CD4-positive, alpha-beta T cell treated with Interleukin-4 for 1 hour (primary cell): ENCODE data around the gene GPX2.

Experiments
- DNase-seq, 2 donors: peaks; one replicate each; pipeline ENCODE4 v3.0.0-alpha.2; 2020 to 2022

The GPX2 gene

DNA sequence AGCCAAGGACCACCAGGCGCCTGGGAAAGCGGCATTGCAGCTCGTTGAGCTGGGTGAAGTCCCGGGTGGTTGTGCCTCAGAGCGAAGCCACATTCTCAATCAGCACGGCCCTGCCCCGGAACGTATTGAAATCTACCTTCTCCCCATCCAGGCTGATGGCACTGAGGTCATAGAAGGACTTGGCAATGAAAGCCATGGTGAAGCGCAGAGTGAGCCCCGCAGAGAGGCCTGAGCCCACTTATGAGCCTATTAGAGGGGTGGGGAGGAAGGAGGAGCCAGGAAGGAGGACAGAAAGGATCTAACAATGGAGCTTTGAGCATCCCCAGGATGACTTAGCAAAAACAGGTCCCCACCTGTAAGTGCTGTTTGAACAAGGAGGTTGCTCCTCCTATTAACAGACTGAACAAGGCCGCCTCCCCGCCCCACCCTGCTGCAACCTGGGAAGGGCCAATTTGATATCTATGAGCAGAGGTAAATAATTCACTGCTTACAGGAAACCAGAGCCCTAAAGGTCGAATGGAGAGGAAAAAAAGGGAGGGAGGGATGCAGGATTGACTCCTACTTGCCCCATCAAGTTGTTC lies at the start of gene GPX2:
Gene GPX2, minus strand, starts transcription at position 215 of the 581 bp plus-strand sequence. Its CDS starts 19 bp downstream, at position 196.
- no peak for DNase-seq

- no peak for DNase-seq
Measured at GRCh38 chr14:64990939-64991338, 48.4 kb upstream of the GPX2 start.

DNA sequence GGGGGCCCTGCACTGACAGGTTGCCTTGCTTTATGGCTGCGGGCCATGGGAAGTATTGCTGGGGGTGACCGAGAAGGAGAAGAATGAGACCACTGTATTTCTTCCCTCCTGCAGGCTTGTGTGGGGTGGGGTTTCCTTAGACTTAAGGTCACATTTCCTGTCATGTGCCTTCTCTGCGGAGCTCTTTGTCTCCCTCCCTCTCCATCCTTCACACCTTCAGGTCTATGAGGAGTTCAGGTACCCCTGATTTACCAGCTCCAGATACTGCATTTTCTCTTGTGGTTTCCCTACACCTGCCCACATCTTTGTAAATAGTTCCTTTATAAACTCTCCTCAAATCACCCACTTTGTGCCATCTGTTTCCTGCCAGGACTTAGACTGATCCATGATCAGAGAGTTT lies 47.8 kb upstream of the GPX2 start:
- peak in 1 of 2 donors; percentile 46 for DNase-seq

- DNase-seq: no peak
Measured at GRCh38 chr14:64987438-64987767, 44.9 kb upstream of the GPX2 start.

DNA sequence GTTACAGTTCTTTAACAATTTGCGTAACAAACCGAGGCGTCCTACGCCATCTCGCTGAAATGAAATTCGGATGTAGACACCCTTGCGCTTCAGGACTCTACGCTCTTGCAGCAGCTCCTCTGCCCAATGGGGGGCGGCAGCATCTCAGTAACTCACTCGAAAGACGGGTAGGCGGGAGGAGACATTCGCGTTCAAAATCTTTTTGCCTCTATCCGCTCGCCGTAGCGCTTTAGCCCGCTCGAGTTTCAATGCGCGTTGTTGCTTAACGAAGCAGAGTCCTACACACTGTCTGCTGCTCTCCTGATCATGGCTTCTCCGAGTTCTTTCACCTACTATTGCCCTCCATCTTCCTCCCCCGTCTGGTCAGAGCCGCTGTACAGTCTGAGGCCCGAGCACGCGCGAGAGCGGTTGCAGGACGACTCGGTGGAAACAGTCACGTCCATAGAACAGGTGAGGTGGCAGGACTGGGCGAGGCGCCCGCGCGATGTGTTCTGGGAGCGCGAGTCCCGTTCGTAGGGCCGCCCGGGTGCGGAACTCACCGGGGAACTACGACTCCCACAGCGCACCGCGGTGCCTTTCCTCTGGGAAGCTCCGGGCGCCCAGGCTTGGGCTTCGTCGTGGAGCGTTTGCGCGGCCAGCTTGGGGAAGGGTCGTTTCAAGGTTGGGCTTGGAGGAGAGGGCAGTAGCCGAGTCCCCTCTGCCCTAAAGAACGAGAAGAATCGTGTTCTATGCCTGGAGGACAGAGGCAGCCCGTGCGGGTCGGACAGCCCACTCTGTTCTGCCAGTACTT lies 44.3 kb upstream of the GPX2 start, which contains the start of gene FNTB:
Gene FNTB, plus strand, starts transcription at position 248 of the 790 bp plus-strand sequence. Its CDS starts 59 bp downstream, at position 307.
- peak; percentile 94 to 96 for DNase-seq

DNA sequence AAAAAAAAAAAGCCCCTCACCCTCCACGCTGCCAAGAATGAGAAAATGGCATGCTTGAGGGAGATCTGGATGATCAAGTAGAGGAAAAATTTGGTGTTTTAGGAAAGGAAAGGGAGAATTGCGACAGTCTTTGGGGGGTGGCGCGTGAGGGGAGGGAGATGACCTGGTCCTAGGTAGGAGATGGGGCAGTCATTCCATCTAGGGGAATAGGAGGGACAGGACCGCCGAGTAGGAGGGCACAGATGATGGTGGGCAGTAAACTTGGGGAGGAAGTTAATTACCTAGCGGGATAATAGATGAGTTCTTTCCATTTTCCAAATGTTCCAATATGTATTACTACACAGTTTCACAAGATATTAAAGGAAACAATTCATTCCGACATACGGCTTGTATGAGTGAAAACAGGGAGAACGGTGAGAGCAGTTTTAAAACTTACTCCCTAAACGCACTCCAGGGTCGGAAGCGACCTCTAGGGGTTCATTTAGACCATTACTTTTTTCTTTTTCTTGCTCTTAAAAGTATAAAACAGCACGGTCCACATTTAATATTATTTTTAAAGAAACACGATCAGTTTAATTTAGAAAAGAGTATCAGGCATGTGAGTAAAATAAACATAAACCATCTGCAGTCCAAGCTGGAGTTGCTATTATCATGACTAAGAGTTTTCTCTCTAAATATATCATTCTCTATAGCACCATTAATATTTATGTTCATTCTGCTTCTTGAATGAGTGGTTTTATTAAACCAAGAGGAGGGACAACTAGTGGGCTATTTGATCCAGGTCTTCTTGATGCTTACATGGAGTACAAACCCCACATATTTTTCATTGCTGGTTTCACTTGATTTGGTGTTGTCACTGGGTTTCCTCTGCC lies 41.1 kb upstream of the GPX2 start:
- peak; percentile 45 to 71 for DNase-seq

DNA sequence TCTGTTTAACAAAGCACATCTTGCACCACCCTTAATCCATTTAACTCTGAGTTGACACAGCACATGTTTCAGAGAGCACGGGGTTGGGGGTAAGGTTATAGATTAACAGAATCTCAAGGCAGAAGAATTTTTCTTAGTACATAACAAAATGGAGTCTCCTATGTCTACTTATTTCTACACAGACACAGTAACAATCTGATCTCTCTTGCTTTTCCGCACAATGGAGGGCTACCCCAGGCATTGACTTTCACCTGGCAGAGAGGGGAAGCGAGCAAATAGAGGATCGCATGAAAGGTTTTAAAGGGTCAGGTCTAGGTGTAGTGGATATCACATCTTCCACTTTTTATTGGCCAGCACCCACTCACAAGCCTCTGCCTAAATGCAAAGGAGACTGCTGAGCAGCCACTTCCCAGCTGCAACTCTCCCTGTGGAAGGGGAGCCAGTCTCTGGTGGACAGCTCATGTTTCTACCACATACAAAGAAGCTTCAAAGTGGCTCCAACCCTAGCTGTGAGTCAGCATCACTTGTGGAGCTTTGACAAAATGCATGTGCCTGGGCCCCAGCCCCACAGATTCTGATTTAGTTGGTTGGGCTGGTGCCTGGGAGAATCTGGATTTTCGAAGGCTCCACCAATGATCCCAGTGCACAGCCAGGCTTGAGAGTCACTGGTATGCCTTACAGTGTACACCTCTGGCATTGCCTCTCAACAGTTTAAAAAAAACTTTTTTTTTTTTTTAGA lies 37.0 kb upstream of the GPX2 start:
- DNase-seq: no peak

- DNase-seq: no peak
Measured at GRCh38 chr14:64974563-64974962, 32.0 kb upstream of the GPX2 start.

- no peak for DNase-seq
Measured at GRCh38 chr14:64973826-64974225, 31.3 kb upstream of the GPX2 start.

GRCh38 chr14:64973026-64973442 lies 30.5 kb upstream of the GPX2 start:
- DNase-seq: no peak

DNA sequence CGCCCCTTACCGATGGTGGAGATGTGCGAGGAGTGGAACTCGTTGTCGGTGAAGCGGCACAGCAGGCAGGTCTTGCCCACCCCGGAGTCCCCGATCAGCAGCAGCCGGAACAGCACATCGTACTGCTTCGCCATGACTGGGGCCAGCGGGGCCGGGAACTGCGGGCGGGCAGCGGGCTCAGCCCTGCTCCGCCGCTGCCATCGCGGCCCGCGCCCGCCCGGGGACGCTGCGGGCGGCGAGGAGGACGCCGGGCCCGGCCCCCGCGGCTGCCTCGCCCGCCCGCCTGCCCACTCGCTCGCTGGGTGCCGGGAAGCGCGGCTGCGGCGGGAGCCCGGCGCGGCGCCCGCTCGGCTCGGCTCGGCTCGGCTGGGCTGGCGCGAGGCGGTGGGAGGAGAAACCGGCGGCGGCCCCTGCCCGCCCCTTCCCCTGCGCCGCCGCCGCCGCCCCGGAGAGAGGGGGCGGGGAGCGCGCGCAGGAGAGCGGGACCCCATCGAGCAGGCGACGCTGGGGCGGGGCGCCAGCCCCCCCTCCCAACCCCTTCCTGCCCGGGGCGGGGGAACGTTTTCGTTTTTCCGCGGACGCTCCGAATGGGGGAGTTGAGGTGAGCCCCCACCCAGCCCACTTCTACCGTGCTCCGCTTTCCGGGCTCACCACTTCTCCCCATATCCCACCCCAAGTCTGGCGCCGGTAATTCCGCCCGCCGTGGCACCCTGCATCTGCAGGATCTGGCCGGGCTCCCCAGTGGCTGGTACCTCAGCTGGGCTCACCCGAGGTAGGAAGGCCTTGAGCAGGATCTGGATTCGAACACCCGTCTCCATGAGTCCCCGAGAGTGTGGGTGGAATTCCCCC lies 29.6 kb upstream of the GPX2 start, which contains the start of gene RAB15:
Gene RAB15, minus strand, starts transcription at position 394 of the 849 bp plus-strand sequence. Its CDS starts 260 bp downstream, at position 134.
- peak; percentile 28 to 47 for DNase-seq

GRCh38 chr14:64971491-64971942 lies 29.0 kb upstream of the GPX2 start:
- no peak for DNase-seq

DNA sequence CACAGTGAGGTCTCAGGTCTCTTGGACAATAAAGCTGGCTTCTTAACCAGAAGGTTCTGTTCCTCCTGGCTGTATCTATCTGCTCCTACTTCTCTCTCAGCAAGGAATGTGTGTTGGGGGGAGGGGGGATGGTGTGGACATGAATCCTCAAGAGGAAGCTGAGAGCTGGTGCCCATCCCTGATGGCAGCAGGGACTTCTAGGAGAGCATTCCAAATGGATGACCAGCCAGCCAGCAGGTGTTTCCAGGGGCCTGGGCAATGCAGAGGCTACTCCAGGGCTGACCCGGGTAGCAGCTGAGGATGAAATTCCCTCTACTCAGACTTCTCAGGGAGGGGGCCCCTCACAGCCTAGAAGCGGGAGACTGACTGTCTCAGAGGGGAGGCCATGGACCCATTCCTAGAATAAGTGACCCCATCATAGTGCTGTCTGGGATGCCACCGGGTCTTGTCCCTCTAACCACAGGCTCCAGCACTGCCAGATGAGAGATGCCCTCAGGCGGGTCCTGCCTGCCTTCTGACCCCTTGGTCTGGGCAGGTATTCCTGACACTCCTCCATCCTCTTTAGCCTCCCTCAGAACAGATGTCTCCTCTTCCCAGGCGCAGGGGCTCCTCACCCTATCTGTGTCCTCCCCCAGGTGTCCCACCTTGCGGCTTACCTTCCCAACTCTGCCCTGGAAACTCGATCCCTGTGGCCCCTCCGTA lies 28.4 kb upstream of the GPX2 start:
- DNase-seq: no peak

- DNase-seq: no peak
Measured at GRCh38 chr14:64970041-64970440, 27.5 kb upstream of the GPX2 start.

DNA sequence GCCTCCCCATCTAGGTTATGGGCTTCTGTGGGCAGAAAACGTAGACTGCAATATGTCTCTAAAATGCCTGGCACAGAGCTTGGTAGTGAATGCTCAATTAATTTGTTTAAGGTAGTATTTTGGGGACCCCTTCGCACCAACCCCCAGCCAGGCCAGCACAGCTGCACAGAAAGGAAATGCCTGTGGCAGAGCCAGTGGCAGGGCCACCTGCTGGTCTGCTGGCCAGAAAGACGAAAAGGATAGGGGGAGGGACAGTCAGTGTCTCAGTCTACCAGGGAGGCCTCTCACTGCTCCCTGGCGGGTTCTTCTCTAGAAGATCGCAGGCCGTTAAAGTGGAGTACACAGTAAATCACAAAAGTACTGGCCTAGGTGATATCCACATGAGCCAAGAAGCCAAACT lies 26.1 kb upstream of the GPX2 start:
- DNase-seq: no peak

DNA sequence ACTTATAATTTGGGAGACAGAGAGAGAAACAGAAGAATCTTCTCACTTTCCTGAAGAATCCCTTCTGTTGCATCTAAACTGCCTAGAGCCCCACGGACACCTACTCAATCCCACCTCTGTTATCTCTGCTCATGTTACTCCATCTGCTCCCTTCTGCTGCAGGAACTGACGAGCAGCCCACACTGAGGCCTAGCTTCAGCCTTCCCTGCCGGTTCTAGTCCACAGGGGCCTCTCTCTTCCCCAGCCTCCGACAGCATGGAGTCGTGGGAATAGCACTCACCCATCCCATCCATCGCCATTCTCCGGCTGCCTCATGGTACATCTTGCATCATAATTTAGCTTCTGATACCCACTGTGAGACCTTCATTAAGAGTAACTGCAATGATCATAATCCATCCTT lies 25.6 kb upstream of the GPX2 start:
- no peak for DNase-seq

DNA sequence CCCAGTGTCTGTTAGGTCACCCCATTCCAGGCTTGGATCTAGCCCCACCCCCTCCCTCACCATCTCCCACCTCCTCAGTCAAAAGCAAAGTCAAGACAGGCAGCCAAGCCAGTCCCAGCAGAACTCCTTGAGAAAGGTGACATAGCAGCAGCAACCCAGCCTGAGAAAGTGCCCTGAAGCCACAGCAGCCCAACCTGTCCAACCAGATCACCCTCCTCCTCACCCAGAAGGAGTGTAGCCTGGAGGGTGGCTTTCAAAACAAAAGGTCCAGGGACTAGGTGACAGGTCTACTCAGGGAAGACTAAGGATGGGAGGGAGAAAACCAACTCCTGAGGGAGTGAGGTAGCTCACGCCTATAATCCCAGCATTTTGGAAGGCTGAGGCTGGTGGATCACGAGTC lies 24.4 kb upstream of the GPX2 start:
- DNase-seq: no peak

- no peak for DNase-seq
Measured at GRCh38 chr14:64965356-64966000, 22.9 kb upstream of the GPX2 start.

DNA sequence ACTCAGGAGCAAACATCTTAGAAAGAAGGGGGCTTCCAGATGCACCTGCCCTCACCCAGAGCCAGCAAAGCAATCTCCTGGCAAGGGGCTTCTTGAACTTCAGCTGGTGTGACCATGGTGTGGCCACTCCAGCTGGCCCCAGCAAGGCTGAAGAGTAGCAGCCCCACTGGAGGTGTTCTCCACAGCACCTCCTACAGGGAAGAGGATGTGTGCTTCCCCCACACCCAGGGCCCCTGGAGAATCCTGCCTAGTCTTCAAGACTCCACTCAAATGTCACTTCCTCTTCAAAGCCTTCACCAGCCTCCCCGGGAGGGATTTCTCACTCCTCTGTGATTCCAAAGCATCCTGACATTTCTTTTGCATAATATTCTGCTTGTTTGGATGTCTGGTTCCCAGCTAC lies 21.1 kb upstream of the GPX2 start:
- DNase-seq: no peak

DNA sequence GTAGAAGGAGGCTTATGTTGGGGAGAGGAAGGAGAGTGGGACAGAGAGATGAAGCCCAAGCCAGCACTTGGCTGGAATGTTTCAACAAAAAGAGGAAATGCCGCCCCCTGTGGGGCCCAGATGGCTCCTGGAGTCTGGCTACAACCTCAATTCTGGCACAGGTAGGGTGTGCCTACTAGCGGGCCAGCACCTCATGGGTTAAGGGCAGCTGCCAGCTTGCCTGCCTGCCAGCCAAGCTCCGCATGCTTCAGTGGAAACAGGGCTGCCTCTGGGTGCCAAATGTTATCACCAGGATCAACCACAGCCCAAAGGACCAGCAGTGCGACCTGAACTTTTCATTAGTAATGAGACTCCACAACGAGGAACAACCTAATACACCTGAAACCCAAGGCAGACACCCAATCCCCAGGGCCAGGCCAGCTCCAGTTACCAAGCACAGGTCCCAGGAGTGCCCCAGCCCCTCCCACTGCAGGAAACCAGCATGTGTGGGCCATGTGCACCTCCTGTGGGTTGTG lies 18.3 kb upstream of the GPX2 start:
- DNase-seq: no peak
